ENCODE results near the gene RAP1GDS1.
"Not testable (repeated sequence)": the region's sequence is repeated elsewhere in the genome, so short reads cannot be mapped to it uniquely, and the experiment has no call there.

Gene RAP1GDS1

GRCh38 chr4:98358630-98359248, 97.6 kb downstream of the RAP1GDS1 start:
- DNase-seq = no peak

- no peak for DNase-seq
Observed at GRCh38 chr4:98359646-98360045, 98.5 kb downstream of the RAP1GDS1 start.

GRCh38 chr4:98363431-98363830, 102.2 kb downstream of the RAP1GDS1 start:
- DNase-seq = no peak

- not testable (repeated sequence) for DNase-seq
Observed at GRCh38 chr4:98366275-98366674, 105.1 kb downstream of the RAP1GDS1 start.

- DNase-seq = not testable (repeated sequence)
Observed at GRCh38 chr4:98368000-98368399, 106.8 kb downstream of the RAP1GDS1 start.

- no peak for DNase-seq
Observed at GRCh38 chr4:98369322-98369721, 108.1 kb downstream of the RAP1GDS1 start.

- DNase-seq = no peak
Observed at GRCh38 chr4:98374643-98375042, 113.5 kb downstream of the RAP1GDS1 start.

- DNase-seq = no peak
Observed at GRCh38 chr4:98377559-98377958, 116.4 kb downstream of the RAP1GDS1 start.

- DNase-seq = no peak
Observed at GRCh38 chr4:98381306-98381705, 120.1 kb downstream of the RAP1GDS1 start.

GRCh38 chr4:98383431-98384106, 122.4 kb downstream of the RAP1GDS1 start:
- DNase-seq = no peak

GRCh38 chr4:98385831-98386230, 124.6 kb downstream of the RAP1GDS1 start:
- DNase-seq = no peak

GRCh38 chr4:98387345-98388026, 126.3 kb downstream of the RAP1GDS1 start:
- DNase-seq = no peak

- DNase-seq = no peak
Observed at GRCh38 chr4:98394134-98394533, 132.9 kb downstream of the RAP1GDS1 start.

- DNase-seq = no peak
Observed at GRCh38 chr4:98399915-98400314, 138.7 kb downstream of the RAP1GDS1 start.

- DNase-seq = no peak
Observed at GRCh38 chr4:98406819-98407218, 145.6 kb downstream of the RAP1GDS1 start.

- no peak for DNase-seq
Observed at GRCh38 chr4:98411731-98412130, 150.5 kb downstream of the RAP1GDS1 start.

- no peak for DNase-seq
Observed at GRCh38 chr4:98416844-98417243, 155.7 kb downstream of the RAP1GDS1 start.

GRCh38 chr4:98420151-98420550, 159.0 kb downstream of the RAP1GDS1 start:
- DNase-seq = not testable (repeated sequence)

- no peak for DNase-seq
Observed at GRCh38 chr4:98421111-98421510, 159.9 kb downstream of the RAP1GDS1 start.

GRCh38 chr4:98423009-98423408, 161.8 kb downstream of the RAP1GDS1 start:
- DNase-seq = no peak

GRCh38 chr4:98430708-98431403, 169.7 kb downstream of the RAP1GDS1 start:
- DNase-seq = no peak

GRCh38 chr4:98433691-98434090, 172.5 kb downstream of the RAP1GDS1 start:
- DNase-seq = no peak

- DNase-seq = no peak
Observed at GRCh38 chr4:98434816-98435215, 173.6 kb downstream of the RAP1GDS1 start.

- DNase-seq = no peak
Observed at GRCh38 chr4:98444371-98444770, 183.2 kb downstream of the RAP1GDS1 start.

All from NCI-H82 (cell line).